ENCODE data around the gene CMIP. TPM values are rescaled to one million over a fixed set of nuclear protein-coding genes. Genes with fewer than 3 reads are reported as not detected.

The CMIP gene
- polyA plus RNA-seq, 1 experiment: 4.9 TPM

DNA sequence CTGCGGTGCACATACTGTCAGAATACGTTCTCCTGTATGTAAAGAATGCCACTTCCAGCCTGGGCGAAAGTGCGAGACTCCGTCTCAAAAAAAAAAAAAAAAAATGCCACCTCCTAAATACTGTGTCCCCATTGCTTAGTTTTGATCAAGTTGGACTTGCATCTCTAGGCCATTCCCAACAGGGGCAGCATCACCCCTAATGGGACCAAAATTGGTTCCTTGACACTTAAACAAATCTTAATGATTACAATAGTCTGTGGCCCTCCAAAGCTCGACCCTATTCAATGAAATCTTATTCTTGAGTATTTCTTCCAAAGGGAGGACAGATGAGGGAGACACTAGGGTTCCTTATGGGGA lies 179.8 kb downstream of the CMIP start:
- CTCF ChIA-PET: interaction anchor here (0.6 to 6.9 kb wide), 7 partner anchors 9 to 494 kb away, joined by 3 to 38 read pairs (median 5); no protein-coding TSS in a partner anchor
- Histone ChIP-seq H3K27me3 (ENCODE audit: control insufficient read depth, insufficient read depth, low read length) (no peaks in the 10 kb centered on the region), H3K4me3 (ENCODE audit: low read depth, low read length) (no peak overlapping the region), H3K36me3 (ENCODE audit: control insufficient read depth, insufficient read depth, low read length) (no peaks in the 10 kb centered on the region; the same call in 1 of the 2 replicates)
- TF ChIP-seq, protein P1, sequence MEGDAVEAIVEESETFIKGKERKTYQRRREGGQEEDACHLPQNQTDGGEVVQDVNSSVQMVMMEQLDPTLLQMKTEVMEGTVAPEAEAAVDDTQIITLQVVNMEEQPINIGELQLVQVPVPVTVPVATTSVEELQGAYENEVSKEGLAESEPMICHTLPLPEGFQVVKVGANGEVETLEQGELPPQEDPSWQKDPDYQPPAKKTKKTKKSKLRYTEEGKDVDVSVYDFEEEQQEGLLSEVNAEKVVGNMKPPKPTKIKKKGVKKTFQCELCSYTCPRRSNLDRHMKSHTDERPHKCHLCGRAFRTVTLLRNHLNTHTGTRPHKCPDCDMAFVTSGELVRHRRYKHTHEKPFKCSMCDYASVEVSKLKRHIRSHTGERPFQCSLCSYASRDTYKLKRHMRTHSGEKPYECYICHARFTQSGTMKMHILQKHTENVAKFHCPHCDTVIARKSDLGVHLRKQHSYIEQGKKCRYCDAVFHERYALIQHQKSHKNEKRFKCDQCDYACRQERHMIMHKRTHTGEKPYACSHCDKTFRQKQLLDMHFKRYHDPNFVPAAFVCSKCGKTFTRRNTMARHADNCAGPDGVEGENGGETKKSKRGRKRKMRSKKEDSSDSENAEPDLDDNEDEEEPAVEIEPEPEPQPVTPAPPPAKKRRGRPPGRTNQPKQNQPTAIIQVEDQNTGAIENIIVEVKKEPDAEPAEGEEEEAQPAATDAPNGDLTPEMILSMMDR (IDR thresholded peaks at IDR 0.05; ENCODE audit: insufficient read depth, low read depth, low read length): no peak
- no peak for DNase-seq (ENCODE audit: low read depth)
- POLR2A ChIA-PET: no interaction called here

DNA sequence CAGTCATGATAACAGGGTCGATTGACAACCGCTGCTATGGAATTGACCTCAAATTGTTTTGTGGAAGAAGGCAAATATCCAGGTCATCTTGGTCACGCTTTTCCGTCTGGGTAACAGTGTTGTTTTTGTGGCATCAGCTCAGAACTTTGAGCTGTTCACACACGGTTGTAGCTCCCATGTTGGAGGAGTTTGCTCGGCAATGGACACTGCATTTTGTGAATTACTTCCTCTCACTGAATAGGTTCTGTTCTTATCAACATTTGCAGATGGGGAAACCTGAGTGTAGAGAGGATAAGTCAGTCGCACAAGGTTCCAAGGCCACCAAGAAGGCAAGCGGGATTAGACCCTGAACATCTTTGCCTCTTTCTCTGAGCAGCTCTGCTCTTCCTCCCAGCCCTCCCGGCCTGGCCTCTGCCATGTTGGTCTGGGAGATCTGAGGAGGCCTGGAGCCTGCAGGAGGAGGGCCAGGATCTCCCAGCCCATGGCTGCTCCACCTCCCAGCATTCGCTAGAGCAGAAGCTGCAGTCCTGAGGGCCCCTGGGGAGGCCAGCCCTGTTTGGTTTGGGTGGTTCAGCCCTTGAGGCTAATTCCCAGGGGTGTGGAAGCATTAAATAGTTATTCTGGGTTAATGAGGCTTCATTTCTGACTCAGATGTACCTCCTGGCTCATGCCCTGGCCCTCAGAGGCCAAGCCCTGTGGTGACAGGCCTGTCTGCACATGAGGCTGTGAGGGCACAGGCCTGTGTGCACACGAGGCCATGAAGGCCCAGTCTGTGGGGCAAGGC lies 180.3 kb downstream of the CMIP start:
- TF ChIP-seq, protein P1 (IDR thresholded peaks at IDR 0.05; ENCODE audit: insufficient read depth, low read depth, low read length): no peak
- CTCF ChIA-PET: interaction anchor here (0.8 to 6.9 kb wide), 5 partner anchors 9 to 220 kb away, joined by 3 to 38 read pairs (median 9); no protein-coding TSS in a partner anchor
- POLR2A ChIA-PET: no interaction called here
- DNase-seq (ENCODE audit: low read depth): no peak
- Histone ChIP-seq H3K36me3 (ENCODE audit: control insufficient read depth, insufficient read depth, low read length) (no peaks in the 10 kb centered on the region; the same call in 1 of the 2 replicates), H3K27me3 (ENCODE audit: control insufficient read depth, insufficient read depth, low read length) (no peaks in the 10 kb centered on the region), H3K4me3 (ENCODE audit: low read depth, low read length) (no peak overlapping the region)

DNA sequence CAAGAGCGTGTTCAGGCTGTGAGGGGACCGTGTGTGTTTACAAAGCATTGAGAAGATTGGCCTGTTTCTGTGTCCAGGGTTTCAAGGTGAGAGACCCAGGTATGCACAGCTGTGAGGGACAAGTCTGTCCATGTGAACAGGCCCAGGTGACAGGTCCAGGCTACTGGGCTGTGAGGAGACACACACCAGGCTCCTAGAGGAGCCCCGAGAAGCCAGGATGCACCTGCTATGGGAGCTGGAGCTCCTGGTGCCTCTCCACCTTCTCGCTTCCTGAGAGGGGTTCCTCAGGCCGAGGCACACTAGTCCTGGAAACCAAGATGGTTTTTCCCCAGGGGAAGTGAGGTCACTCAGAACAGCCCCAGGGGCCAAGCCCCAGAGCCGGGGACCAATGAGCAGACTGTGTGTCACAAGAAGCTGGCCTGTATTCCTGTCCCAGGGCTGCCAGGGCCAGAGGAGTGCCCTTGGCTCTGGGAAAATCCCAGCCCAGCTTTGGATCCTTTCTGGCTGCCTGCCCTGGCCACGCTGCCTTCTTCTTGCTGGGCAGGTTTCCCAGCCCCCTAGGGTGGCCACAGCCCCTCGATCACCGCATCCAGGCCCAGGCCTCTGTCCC lies 181.0 kb downstream of the CMIP start:
- CTCF ChIA-PET: interaction anchor here (0.8 to 6.9 kb wide), 2 partner anchors 97 to 221 kb away, joined by 3 to 36 read pairs; no protein-coding TSS in a partner anchor
- POLR2A ChIA-PET: no interaction called here
- Histone ChIP-seq H3K36me3 (ENCODE audit: control insufficient read depth, insufficient read depth, low read length) (peaks cover 1% of the 10 kb centered on the region), H3K27me3 (ENCODE audit: control insufficient read depth, insufficient read depth, low read length) (no peaks in the 10 kb centered on the region), H3K4me3 (ENCODE audit: low read depth, low read length) (no peak overlapping the region)
- no peak for DNase-seq (ENCODE audit: low read depth)
- TF ChIP-seq, protein P1 (IDR thresholded peaks at IDR 0.05; ENCODE audit: insufficient read depth, low read depth, low read length): no peak

DNA sequence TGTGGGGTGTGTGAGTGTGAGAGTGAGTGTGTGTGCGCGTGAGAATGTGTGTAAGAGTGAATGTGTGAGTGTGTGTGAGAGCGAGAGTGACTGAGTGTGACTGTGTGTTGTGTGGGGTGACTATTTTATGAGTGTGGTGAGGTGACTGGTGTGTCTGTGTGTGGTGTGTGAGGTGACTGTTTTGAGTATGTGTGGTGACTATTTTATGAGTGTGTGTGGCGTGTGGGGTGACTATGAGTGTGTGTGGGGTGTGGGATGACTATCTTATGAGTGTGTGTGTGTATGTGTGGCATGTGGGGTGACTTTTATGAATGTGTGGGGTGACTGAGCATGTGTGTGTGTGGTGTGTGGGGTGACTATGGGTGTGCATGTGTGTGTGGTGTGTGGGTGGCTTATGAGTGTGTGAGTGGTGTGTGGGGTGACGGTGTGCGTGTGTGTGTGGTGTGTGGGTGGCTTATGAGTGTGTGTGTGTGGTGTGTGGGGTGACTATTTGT lies 181.6 kb downstream of the CMIP start:
- TF ChIP-seq, protein P1 (IDR thresholded peaks at IDR 0.05; ENCODE audit: insufficient read depth, low read depth, low read length): no peak
- POLR2A ChIA-PET: no interaction called here
- H3K36me3 ChIP-seq (ENCODE audit: control insufficient read depth, insufficient read depth, low read length): peaks cover 3% of the 10 kb centered on the region
- H3K27me3 ChIP-seq (ENCODE audit: control insufficient read depth, insufficient read depth, low read length): no peaks in the 10 kb centered on the region
- no peak overlapping the region for H3K4me3 ChIP-seq (ENCODE audit: low read depth, low read length)
- no peak for DNase-seq (ENCODE audit: low read depth)
- CTCF ChIA-PET: interaction anchor here (0.8 kb wide), 1 partner anchor 97 kb away, joined by 3 read pairs; no protein-coding TSS in a partner anchor

DNA sequence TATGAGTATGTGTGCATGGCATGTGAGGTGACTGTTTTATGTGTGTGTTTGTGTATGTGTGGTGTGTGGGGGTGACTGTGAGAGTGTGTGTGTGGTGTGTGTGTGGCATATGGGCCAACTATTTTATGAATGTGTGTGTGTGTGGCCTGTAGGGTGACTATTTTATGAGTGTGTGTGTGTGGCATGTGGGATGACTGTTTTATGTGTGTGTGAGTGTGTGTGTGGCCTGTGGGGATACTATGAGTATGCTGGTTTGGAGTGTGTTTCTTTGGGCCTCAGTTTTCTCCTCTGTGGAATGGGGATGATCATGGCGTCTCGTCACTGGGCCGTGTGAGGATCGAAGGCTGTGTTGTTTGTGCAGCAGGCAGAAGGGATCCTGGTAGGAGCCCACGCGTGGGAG lies 182.4 kb downstream of the CMIP start:
- H3K4me3 ChIP-seq (ENCODE audit: low read depth, low read length): no peak overlapping the region
- POLR2A ChIA-PET: no interaction called here
- CTCF ChIA-PET: interaction anchor here (0.8 kb wide), 1 partner anchor 261 kb away, joined by 3 read pairs; no protein-coding TSS in a partner anchor
- H3K27me3 ChIP-seq (ENCODE audit: control insufficient read depth, insufficient read depth, low read length): no peaks in the 10 kb centered on the region
- TF ChIP-seq, protein P1 (IDR thresholded peaks at IDR 0.05; ENCODE audit: insufficient read depth, low read depth, low read length): no peak
- no peak for DNase-seq (ENCODE audit: low read depth)
- H3K36me3 ChIP-seq (ENCODE audit: control insufficient read depth, insufficient read depth, low read length): peaks cover 3% of the 10 kb centered on the region; the same call in 1 of the 2 replicates
